PC-3 (cell line): Measurements from ENCODE around the gene ADAMTSL3. TPM values are rescaled to one million over a fixed set of nuclear protein-coding genes. Genes with fewer than 3 reads are reported as not detected.

Experiments
- ATAC-seq: fragments of 200-7000 bp; cut with Tn5 transposase; 2 replicates; pipeline ENCODE4 v1.9.1; 2020; ENCODE audit warnings: mild to moderate bottlenecking, moderate library complexity
- BruUV-seq: library from RNA; stranded (reverse); fragments of 400-500 nt; replicated peaks from 2 replicates; lab custom pipeline; 2021; lab: Mats Ljungman, UMichigan
- CTCF ChIA-PET: fragments of 300-600 bp; sonication (Branson Sonifier 250); formaldehyde crosslinking; loops from one replicate; lab custom pipeline; 2022; ENCODE audit warnings: antibody characterized with exemption; lab: Charles Lee
- POLR2A ChIA-PET: fragments of 300-600 bp; sonication (Branson Sonifier 250); formaldehyde crosslinking; loops from one replicate; lab custom pipeline; 2022; ENCODE audit warnings: antibody characterized with exemption; ENCODE audit not compliant: unreplicated experiment; lab: Charles Lee
- DNase-seq: peaks from one replicate; pipeline ENCODE4 v3.0.0-alpha.2; 2015
- H2AFZ ChIP-seq: fragments of 300-600 bp; sonication (generic); 2 replicates; pipeline ENCODE4 v1.6.0; 2016; ENCODE audit warnings: antibody characterized with exemption, low read length
- H3F3A ChIP-seq: fragments of 300-600 bp; sonication (generic); one replicate; pipeline ENCODE4 v1.6.0; 2017; ENCODE audit warnings: antibody characterized with exemption, low read length, control low read depth, mild to moderate bottlenecking; ENCODE audit not compliant: unreplicated experiment
- H3K27ac ChIP-seq: fragments of 300-600 bp; sonication (generic); 2 replicates; pipeline ENCODE4 v1.5.1; 2016; ENCODE audit warnings: mild to moderate bottlenecking, low read length
- H3K27me3 ChIP-seq: fragments of 300-600 bp; sonication (generic); 2 replicates; pipeline ENCODE4 v1.6.1; 2016; ENCODE audit warnings: low read length, mixed read lengths
- H3K36me3 ChIP-seq: fragments of 300-600 bp; sonication (generic); 2 replicates; pipeline ENCODE4 v1.6.1; 2016; ENCODE audit warnings: low read depth, mixed run types, low read length, mixed read lengths
- H3K4me1 ChIP-seq: fragments of 300-600 bp; sonication (generic); 2 replicates; pipeline ENCODE4 v1.5.1; 2016; ENCODE audit warnings: low read length; ENCODE audit not compliant: insufficient read depth
- H3K4me2 ChIP-seq: fragments of 300-600 bp; sonication (generic); 2 replicates; pipeline ENCODE4 v1.6.0; 2016; ENCODE audit warnings: low read length
- H3K4me3 ChIP-seq: fragments of 300-600 bp; sonication (generic); 2 replicates; pipeline ENCODE4 v1.5.1; 2016; ENCODE audit warnings: mild to moderate bottlenecking, low read length, mixed read lengths
- H3K79me2 ChIP-seq: fragments of 300-600 bp; sonication (generic); 2 replicates; pipeline ENCODE4 v1.6.1; 2017; ENCODE audit warnings: low read length, mixed read lengths
- H3K9ac ChIP-seq: fragments of 300-600 bp; sonication (generic); 2 replicates; pipeline ENCODE4 v1.6.0; 2016; ENCODE audit warnings: mild to moderate bottlenecking, low read length
- H3K9me2 ChIP-seq: fragments of 300-600 bp; sonication (generic); replicated peaks from 2 replicates; pipeline ENCODE4 v1.6.1; 2016; ENCODE audit warnings: mixed run types, low read length, mixed read lengths
- H3K9me3 ChIP-seq: fragments of 300-600 bp; sonication (generic); 2 replicates; pipeline ENCODE4 v1.6.1; 2016; ENCODE audit warnings: low read length, mixed read lengths
- H4K20me1 ChIP-seq: fragments of 300-600 bp; sonication (generic); 2 replicates; pipeline ENCODE4 v1.6.1; 2016; ENCODE audit warnings: low read length, mixed read lengths
- CTCF ChIP-seq: fragments of 300-600 bp; sonication (generic); conservative IDR thresholded peaks from 2 replicates; pipeline ENCODE4 v1.5.1; 2017; ENCODE audit warnings: antibody characterized with exemption, low read depth, mild to moderate bottlenecking, low read length
- EZH2 ChIP-seq: fragments of 300-600 bp; sonication (generic); IDR thresholded peaks from one replicate; pipeline ENCODE4 v1.6.1; 2017; ENCODE audit warnings: antibody characterized with exemption, mild to moderate bottlenecking, low read length; ENCODE audit not compliant: unreplicated experiment
- EZH2phosphoT487 ChIP-seq: fragments of 300-600 bp; sonication (generic); IDR thresholded peaks from 2 replicates; pipeline ENCODE4 v1.6.1; 2018; ENCODE audit warnings: mild to moderate bottlenecking, antibody characterized with exemption, low read length, borderline replicate concordance
- intact Hi-C: fragments of 100-400 bp; cut with micrococcal nuclease; formaldehyde crosslinking; loops from 2 replicates; pipeline ENCODE4 v1.9.0; 2023
- total RNA-seq: library from RNA; depleted of rRNA; stranded (reverse); fragments of >200 nt; gene quantifications from 2 replicates; pipeline ENCODE4 v1.2.3, GENCODE V29; 2014

The ADAMTSL3 gene
- total RNA-seq, 1 experiment from 2014 or later: 7.9 TPM

GRCh38 chr15:84016371-84016770, 362.4 kb downstream of the ADAMTSL3 start:
- CTCF ChIA-PET: interaction anchor here (0.6 kb wide), 1 partner anchor 10 kb away, joined by 4 read pairs; no protein-coding TSS in a partner anchor
- Histone ChIP-seq H3F3A (no peaks in the 10 kb centered on the region), H3K9me2 (no peaks in the 10 kb centered on the region), H3K4me3 (no peak overlapping the region), H3K4me2 (no peak overlapping the region), H3K9me3 (no peaks in the 10 kb centered on the region), H3K4me1 (no peaks in the 10 kb centered on the region), H3K27ac (no peak overlapping the region), H3K79me2 (no peaks in the 10 kb centered on the region), H3K27me3 (no peaks in the 10 kb centered on the region), H3K36me3 (no peaks in the 10 kb centered on the region), H2AFZ (no peak overlapping the region), H4K20me1 (no peaks in the 10 kb centered on the region), H3K9ac (no peak overlapping the region)
- BruUV-seq: no TSS peak
- TF ChIP-seq EZH2phosphoT487 (no peak), EZH2 (no peak), CTCF (no peak)
- intact Hi-C loops: no loop called here
- POLR2A ChIA-PET: no interaction called here
- ATAC-seq: no peak
- DNase-seq: no peak

GRCh38 chr15:84022516-84022915, 368.6 kb downstream of the ADAMTSL3 start:
- BruUV-seq: no TSS peak
- H3K9me3 ChIP-seq: no peaks in the 10 kb centered on the region
- intact Hi-C loops: no loop called here
- ChIA-PET CTCF (no interaction called here), POLR2A (no interaction called here)
- H3K27me3 ChIP-seq: no peaks in the 10 kb centered on the region
- H3K27ac ChIP-seq: no peak overlapping the region
- peak; percentile 10 for DNase-seq
- no peak for ATAC-seq
- H3K36me3 ChIP-seq: no peaks in the 10 kb centered on the region
- no peak overlapping the region for H2AFZ ChIP-seq
- no peaks in the 10 kb centered on the region for H3K4me1 ChIP-seq
- H3K79me2 ChIP-seq: no peaks in the 10 kb centered on the region
- no peak overlapping the region for H3K4me3 ChIP-seq
- no peak overlapping the region for H3K9ac ChIP-seq
- no peaks in the 10 kb centered on the region for H3K9me2 ChIP-seq
- H3F3A ChIP-seq: no peaks in the 10 kb centered on the region
- no peak overlapping the region for H3K4me2 ChIP-seq
- H4K20me1 ChIP-seq: no peaks in the 10 kb centered on the region
- TF ChIP-seq CTCF (no peak), EZH2phosphoT487 (no peak), EZH2 (no peak)

GRCh38 chr15:84023636-84024035, 369.7 kb downstream of the ADAMTSL3 start:
- H3K79me2 ChIP-seq: no peaks in the 10 kb centered on the region
- H4K20me1 ChIP-seq: no peaks in the 10 kb centered on the region
- no peak overlapping the region for H3K9ac ChIP-seq
- H3K36me3 ChIP-seq: no peaks in the 10 kb centered on the region
- intact Hi-C loops: no loop called here
- no peaks in the 10 kb centered on the region for H3F3A ChIP-seq
- H3K27ac ChIP-seq: no peak overlapping the region
- no peaks in the 10 kb centered on the region for H3K9me3 ChIP-seq
- H3K4me2 ChIP-seq: no peak overlapping the region
- H3K27me3 ChIP-seq: no peaks in the 10 kb centered on the region
- H3K9me2 ChIP-seq: no peaks in the 10 kb centered on the region
- ChIA-PET CTCF (no interaction called here), POLR2A (no interaction called here)
- TF ChIP-seq CTCF (peak; percentile 82), EZH2phosphoT487 (no peak), EZH2 (no peak)
- BruUV-seq: no TSS peak
- no peaks in the 10 kb centered on the region for H3K4me1 ChIP-seq
- H3K4me3 ChIP-seq: no peak overlapping the region
- peak; percentile 37; the same call in 1 of the 2 replicates for ATAC-seq
- H2AFZ ChIP-seq: no peak overlapping the region
- DNase-seq: peak; percentile 73
